Activated CD8-positive, alpha-beta memory T cell treated with anti-CD3 and anti-CD28 coated beads, Interleukin-2, amount 50 U/mL, for 4 hours (primary cell): ENCODE data around the gene COX20.
"Not testable (repeated sequence)": the region's sequence is repeated elsewhere in the genome, so short reads cannot be mapped to it uniquely, and the experiment has no call there.

ENCODE experiments used
- DNase-seq: peaks from one replicate; pipeline ENCODE4 v3.0.0-alpha.2; 2020

The COX20 gene, protein sequence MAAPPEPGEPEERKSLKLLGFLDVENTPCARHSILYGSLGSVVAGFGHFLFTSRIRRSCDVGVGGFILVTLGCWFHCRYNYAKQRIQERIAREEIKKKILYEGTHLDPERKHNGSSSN

DNA sequence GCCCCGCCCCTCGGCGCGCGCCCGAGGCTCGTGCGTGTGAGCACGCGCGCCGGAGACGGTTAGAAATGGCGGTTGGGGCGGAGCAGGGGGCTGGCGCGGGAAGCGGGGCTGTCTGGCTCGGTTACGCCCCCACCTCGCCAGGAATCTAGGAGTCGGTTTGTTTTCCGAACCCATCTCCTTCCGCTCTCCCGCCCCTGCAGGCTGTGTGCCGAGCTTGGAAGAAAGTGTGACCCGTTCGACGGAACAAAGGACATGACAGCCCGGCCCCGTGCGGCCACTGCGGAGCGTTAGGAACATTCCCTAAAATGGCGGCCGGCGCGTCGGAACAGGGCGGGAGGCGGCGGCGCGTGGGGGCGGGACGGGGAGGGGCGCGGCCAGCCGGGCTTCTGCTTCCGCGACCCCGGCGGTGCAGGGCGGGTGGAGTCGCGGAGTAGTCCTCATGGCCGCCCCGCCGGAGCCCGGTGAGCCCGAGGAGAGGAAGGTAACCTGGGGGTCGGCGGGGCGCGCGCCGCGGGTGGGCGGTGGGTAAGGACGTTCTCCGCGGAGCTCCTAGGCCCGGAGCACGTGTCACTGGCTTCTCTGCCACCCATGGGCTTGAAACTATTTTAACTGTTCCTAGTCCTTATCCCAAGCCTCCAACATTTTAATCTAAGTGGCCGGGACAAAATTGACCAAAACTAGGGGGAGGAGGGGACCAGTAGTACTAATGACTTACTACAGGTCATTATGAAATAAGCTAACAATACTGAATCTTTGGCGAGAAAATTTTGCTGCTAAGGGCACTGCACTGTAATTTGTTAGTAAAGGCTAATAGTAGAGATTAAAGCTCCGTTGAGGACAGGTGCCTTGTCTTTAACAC lies at the start of gene COX20:
Gene COX20 (plus strand): TSS at position 383 of the 859 bp plus-strand sequence. CDS start 57 bp downstream, at position 440.
- DNase-seq, result peak; percentile 90

DNA sequence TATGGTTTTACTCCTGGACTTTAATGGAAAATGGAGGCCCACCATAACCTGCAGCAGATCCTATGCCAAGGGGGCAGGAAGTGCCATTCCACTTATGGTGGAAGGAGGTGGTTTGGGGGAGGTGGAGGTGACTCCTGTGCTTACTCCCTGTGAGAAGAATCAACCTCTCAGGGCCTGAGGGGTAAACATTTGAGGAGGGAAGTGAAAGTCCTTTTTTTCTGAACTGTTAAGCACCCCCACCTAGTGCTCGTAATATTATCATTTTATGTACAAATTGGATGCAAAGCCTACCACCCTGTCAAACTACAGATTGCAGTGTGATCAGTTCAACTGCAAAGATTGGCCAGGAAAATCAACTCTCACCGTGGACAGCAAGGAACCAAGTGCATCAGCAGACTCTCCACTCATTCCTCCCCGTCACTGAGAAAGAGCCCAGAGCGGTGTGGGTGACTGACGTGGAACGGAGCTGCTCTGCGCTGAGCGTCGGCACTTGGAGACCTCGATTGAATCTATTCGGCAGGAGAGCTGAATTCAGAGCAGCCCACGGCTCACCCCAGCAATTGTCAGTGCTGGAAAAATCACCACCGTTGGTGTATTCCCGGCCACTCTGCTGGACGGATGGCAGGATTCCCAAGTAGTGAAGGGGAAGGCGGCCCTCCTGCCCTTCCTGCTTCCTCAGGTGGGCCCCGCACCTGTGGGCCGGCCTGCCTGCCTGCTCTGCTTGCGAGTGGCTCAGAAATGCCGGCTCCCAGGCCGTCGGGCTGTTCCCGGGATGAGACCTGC lies 46.8 kb upstream of the COX20 start:
- no peak for DNase-seq

DNA sequence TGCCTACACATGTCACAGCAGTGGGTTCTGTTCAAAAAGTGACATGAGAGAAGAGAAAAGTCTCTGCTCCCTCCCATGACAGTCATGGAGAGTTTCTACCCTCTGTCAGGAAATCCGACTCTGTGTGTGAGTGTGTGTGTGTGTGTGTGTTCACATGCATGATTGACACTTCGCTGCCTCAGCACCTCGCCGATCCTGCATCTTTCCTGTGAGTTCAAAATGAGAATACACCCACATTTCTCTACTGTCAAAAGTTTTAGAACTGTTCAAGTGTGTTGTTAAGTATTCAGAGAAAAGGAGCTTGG lies 46.2 kb upstream of the COX20 start:
- DNase-seq, result no peak

DNA sequence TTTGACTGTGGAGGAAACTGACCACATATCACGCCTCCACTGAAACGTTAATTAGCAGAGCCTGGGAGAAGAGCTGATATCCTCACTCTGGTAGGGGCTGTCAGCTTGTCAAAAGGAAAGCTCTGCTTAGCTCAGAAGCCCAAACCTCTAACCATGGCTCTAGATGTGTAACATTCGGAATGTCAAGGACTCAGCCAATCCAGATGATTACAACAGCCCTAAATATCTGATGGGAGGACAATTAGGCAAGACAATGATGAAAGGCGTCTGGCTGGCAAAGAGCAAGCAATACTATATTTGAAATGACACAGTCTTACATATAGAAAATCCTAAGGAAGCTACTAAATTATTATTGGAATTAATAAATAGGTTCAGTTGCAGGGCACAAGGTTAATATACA lies 45.7 kb upstream of the COX20 start:
- no peak for DNase-seq

DNA sequence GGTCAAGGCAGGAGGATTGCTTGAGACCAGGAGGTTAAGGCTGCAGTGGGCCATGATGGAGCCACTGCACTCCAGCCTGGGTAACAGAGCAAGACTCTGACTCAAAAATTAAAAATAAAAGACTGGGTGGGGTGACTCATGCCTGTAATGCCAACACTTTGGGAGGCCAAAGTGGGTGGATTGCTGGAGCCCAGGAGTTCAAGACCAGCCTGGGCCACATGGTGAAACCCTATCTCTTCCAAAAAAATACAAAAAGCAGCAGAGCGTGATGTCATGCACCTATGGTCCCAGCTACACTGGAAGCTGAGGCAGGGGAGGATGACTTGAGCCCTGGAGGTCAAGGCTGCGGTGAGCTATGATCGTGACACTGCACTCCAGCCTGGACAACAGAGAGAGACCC lies 44.4 kb upstream of the COX20 start:
- no peak for DNase-seq

DNA sequence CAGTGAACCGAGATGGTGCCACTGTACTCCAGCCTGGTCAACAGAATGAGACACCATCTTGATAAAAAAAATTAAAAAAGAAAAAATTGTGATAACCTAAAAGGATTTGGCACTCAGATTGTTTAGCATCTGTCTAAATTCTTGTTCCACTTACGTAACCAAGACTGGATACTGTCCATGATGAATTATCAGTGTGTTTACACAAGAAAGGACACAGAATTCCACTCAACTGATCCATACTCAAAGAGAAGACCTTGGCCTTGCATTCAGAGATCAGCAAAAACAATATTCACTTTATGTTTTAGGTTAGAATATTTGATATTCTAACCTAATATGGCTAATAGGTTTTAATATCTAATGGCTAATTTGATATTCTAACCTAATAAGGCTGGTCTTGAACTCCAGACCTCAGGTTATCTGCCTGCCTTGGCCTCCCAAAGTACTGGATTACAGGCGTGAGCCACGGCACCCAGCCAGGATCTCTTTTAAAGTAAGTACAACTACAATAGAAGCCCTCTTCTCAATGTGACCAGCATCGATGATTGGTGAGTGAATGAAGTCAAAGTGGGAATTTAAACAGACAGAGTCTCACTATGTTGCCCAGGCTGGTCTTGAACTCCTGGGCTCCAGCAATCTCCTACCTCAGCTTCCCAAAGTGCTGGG lies 43.1 kb upstream of the COX20 start:
- no peak for DNase-seq

DNA sequence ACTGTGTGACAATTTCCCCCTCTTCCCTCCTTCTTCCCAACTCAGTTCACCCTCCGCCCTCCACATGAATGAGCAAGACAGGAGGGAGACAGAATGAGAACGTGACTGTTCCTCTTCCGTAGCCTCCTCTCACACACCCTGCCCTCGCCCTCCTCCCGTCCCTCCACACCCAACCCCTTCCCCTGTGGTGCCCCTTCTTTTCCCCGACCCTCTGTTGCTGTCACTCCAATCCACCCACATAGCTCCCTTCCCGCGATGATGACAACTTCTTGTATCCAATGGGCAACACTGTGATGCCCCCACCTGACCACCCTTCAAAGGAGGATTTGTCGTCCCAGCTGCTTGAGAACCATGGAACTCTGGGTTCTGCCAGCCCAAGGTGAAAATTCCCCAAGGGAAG lies 41.4 kb upstream of the COX20 start:
- DNase-seq, result no peak

DNA sequence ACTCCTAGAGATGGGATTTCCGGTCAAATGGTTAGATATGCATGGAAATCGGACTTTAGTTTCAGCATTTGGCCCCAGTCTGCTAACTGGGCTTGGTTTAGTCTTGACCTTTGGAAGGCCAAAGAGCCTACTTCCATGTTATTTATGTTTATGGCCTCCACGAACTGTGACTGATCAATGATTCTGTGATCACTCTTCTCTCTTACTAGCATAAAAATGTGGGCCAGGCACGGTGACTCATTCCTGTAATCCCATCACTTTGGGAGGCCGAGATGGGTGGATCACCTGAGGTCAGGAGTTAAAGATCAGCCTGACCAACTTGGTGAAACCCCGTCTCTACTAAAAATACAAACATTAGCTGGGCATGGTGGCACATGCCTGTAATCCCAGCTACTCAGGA lies 40.9 kb upstream of the COX20 start:
- not testable (repeated sequence) for DNase-seq

DNA sequence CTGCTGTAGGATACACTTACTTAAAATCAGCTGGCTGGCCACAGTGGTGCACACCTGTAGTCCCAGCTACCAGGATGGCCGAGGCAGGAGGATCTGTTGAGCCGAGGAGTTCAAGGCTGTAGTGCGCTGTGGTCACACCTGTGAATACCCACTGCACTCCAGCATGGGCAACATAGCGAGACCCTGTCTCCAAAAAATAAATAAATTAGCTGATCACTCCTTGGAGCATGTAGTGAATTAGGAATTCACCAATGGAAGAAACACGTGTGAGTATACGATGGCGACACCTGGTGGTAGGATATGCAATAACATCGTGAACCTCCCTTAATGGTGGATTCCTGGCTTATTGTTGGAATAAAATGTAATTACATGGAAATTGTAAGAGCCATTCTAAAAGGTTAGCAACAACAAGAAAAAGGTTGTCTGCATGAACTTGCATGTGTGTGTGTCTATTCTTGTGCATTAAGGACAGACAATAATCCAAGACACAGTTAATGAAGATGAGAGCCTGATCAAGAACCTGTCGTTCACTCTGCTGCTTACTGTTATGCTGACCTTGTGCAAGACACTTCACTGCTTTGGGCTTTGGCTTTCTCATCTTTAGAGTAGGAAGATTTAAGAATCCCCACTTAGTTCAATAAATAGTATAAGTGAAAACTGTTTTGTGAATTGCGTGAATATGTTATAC lies 38.6 kb upstream of the COX20 start:
- DNase-seq, result peak; percentile 56

DNA sequence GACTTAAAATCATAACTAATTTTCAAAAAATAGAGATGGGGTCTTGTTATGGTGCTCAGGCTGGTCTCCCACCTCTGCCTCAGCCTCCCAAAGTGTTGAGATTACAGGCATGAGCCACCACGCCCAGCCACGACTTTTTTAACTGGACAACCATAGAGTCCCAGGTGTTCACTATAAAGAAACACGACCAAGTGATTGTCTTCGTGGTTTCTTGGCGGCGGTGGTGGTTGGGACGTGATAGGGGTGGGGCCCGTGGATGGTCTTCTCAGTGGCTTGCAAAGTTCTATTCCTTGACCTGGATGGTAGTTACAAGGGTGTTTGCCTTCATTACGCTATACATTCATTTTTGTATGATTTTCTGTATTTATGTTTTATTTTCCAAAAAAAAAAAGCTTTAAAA lies 34.6 kb upstream of the COX20 start:
- DNase-seq, result no peak

DNA sequence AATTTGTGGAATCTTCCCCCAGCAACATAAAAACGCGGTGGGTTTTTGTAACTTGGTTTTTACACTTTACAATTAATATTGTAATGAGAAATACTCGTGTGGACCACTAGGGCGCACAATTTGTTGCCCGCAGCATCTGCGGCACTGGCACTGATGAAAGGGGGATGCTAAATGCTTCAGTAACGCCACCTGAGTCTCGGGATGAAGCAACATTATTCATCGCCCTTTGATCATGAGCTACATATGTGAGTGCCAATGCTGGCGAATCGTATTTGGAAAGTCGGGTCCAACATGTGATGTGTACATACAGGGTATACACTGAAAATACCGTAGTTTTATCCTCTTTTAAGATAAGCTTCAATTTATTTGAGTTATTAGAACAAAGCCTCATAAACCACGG lies 34.2 kb upstream of the COX20 start:
- DNase-seq, result peak; percentile 56

DNA sequence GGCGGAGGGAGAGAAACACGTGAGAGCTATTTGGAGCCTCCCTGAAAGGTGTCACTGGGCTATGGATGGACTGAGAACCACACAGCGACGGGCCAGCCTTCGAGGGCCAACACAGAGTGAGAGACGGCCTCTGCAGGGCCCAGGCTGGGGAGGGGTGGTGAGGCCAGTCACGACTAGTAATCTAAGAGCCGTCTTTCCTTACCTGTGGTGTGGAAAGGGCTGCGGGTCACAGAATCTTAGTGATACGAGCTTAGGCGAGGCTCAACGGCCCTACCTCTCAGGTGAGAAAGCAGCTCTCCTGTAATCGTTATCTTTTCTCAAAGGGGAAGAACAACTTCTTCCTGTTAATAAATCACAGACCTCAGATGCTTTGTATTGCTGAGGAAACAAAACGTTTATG lies 33.4 kb upstream of the COX20 start:
- no peak for DNase-seq

DNA sequence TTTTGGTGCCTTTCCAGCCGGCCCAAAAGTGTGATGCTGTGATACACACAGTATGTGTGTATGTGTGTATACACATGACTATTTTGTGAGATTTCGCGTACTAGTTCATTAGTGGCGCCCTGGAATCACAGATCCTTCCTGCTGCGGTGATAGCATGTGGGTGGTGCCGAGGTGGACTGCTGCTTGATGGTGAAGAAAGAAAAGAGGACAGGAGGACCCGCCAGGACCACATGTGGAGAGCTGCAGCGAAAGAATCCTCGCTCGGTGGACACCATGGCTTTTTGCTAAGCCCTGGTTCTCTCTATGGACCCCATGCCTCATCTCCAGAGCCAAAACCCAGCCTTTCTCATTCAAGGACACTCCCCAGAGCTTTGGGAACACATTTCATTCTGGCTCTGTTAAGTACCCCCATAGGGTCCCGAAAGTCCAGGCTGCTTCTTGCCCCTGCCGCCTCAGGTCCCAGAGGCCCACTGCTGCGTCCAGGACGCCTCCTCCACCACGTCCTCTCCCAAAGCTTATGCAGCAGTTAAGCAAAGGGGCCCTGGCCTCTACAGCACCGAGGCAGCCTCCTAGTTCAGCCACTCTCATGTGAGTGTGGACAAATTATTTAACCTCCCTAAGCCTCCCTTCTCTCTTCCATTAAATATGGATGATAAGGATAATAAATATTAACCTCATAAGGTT lies 32.8 kb upstream of the COX20 start:
- DNase-seq, result no peak

DNA sequence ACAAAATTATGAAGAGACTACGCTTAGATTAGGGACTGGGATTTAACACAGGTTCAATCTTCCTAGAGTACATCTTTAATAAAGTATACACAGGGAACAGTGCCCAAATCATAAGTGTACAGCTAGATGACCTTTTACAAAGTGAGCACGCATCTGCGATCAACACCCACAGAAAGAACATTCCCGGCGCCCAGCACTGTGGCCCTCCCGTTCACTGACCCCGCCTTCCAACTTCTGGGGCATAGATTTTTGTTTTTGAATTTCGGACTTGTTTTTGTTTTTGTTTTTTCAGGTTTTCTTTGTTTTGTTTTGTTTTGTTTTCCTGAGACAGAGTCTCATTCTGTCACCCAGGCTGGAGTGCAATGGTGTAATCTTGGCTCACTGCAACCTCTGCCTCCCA lies 30.6 kb upstream of the COX20 start:
- DNase-seq, result no peak

DNA sequence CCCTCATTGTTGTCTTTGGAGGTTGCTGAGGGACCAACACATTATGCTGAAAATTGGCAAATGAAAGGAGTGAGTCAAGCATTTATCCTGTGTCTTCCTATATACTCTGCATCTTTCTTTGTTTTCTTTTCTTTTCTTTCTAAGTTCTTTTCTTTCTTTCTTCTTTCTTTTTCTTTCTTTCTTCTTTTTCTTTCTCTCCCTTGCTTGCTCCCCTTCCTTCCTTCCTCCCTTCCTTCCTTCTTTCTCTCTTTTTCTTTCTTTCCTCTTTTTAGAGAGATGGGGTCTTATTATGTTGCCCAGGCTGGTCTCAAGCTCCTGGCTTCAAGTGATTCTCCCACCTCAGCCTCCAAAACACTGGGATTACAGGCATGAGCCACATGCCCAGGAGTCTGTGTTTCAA lies 28.3 kb upstream of the COX20 start:
- DNase-seq, result no peak

DNA sequence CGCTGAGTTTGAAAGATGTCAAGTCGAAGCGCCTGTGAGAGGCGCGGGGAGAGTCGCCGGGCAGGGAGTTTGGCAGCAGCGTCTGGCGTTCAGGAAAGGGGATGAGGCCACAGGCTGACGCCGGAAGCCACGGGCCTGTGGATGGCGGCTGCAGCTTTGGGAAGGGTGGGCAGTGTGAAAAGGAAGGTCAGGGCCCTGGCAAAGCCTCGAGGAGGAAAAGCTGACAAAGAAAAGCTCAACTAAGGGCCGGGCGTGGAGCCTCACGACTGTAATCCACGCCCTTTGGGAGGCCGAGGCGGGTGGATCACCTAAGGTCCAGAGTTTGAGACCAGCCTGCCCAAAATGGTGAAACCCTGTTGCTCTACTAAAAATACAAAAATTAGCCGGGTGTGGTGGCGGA lies 25.2 kb upstream of the COX20 start:
- no peak for DNase-seq

DNA sequence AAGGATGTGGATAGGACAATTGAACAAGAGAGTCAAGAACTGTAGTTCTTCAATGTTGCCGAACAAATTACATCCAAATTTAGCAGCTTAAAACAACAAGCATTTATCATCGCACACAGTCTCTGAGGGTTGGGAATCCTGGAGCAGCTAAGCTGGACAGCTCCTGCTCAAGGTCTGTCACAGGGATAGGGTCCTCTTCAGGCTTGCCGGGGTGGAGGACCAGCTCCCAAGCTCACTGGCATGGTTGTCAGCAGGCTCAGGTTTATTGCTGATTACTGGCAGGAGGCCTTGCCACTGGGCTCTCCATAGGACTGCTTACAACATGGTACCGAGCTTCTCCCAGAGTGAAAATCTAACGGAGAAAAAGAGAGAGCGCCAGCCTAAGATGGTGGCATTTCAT lies 22.1 kb upstream of the COX20 start:
- DNase-seq, result no peak

DNA sequence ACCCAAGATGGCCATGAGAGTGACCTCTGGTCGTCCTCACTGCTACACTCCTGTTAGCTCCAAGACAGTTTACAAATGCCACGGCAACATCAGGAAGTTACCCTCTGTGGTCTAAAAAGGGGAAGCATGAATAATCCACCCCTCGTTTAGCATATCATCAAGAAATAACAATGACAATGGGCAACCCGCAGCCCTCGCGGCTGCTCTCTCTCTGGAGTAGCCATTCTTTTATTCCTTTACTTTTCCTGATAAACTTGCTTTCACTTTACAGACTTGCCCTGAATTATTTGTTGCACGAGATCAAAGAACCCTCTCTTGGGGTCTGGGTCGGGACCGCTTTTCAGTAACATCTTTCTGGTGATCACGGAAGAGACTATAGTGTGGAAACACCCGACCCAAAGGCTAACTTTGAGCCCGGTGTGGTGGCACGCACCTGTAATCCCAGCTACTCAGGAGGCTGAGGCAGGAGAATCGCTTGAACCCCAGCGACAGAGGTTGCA lies 19.8 kb upstream of the COX20 start:
- no peak for DNase-seq

DNA sequence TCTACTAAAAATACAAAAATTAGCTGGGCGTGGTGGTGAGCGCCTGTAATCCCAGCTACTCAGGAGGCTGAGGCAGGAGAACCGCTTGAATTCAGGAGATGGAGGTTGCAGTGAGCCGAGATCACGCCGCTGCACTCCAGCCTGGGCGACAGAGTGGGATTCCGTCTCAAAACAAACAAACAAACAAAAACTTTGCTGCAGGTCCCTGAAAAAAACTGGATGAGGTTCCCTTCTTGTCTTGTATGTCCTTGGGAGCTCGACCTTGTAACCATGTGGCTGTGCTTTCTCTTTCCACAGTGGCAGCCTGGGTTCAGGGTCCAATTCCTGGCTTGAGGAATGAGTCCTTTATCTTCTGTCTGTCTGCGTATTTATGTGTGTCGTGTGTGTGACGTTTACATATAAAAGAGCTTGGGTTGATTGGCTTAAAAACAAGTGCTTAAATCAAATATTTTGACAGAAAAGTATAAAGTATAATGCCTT lies 18.0 kb upstream of the COX20 start:
- no peak for DNase-seq

DNA sequence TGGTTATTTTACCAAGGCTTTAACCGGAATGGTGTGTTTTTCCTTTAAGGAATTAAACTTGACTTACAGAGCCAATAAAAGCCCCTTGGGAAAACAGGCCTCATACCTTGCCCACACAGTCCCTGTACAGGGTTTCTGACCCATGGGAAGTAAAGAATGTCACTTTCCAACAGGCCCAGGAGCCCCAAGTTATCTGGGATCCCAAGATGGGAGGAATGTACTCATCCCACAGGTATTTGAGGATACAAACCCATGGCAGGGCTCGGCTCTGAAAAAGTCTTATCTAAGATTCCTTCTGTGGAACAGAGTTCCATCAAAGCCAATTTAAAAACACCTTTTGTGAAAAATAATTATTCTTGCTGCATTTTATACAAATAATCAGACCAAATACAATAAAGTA lies 15.3 kb upstream of the COX20 start:
- DNase-seq, result no peak

DNA sequence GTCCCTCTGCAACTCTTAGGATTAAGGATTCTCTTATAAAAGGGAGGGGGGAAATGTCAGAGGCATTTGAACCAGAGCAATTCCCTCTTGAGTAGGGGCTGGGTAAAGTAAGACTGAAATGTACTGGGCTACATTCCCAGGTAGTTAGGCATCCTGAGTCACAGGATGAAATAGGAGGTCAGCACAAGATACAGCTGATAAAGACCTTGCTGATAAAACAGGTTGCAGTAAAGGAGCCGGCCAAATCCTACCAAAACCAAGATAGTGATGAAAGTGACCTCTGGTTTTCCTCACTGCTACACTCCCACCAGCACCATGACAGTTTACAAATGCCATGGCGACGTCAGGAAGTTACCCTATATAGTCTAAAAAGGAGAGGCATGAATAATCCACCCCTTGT lies 14.3 kb upstream of the COX20 start:
- DNase-seq, result no peak

DNA sequence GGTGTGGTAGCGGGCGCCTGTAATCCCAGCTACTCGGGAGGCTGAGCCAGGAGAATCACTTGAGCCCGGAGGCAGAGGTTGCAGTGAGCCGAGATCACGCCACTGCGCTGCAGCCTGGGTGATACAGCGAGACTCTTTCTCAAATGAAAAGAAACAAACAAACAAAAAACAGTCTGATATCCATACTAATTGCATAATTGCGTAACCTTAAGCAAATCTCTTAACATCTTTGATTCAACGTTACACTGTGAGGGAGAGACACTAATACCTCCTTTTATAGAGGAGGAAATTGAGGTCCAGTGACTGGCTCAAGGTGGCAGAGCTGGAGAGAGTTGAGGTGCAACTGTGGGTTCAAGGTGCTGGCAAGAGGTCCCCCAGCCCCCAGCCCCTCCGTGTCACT lies 12.6 kb upstream of the COX20 start:
- DNase-seq, result no peak
